HepG2 (cell line): ENCODE data around the gene DIAPH1. TPM values are rescaled to one million over a fixed set of nuclear protein-coding genes. Genes with fewer than 3 reads are reported as not detected.

ENCODE experiments used
- ATF6 ChIP-seq: sonication (generic); formaldehyde crosslinking; conservative IDR thresholded peaks from 2 replicates; pipeline ENCODE4 v1.4.0; 2020; ENCODE audit warnings: missing genetic modification reagents
- BRCA1 ChIP-seq: sonication (generic); formaldehyde crosslinking; IDR thresholded peaks from 2 replicates; pipeline ENCODE4 v1.4.0; 2020; ENCODE audit warnings: missing genetic modification reagents
- GTF2F1 ChIP-seq: fragments of 150-350 bp; IDR thresholded peaks from 2 replicates; pipeline ENCODE4 v1.6.1; 2014; ENCODE audit warnings: low read length
- MIER3 ChIP-seq: IDR thresholded peaks from 2 replicates; pipeline ENCODE4 v1.6.1; 2016; ENCODE audit warnings: missing compliant biosample characterization, borderline replicate concordance
- NR2F6 ChIP-seq, 2 experiments: IDR thresholded peaks; 2 replicates each; pipeline ENCODE4 v1.6.1; 2016; ENCODE audit warnings: antibody characterized with exemption in 1 of 2, mild to moderate bottlenecking in 1 of 2
- NR3C1 ChIP-seq: sonication (generic); formaldehyde crosslinking; IDR thresholded peaks from 2 replicates; pipeline ENCODE4 v1.4.0; 2020; ENCODE audit warnings: missing genetic modification reagents
- SRY ChIP-seq: sonication (generic); formaldehyde crosslinking; IDR thresholded peaks from 2 replicates; pipeline ENCODE4 v1.8.0; 2022; ENCODE audit warnings: mild to moderate bottlenecking, missing genetic modification reagents
- SYNCRIP ChIP-seq: fragments of 200-400 bp; formaldehyde crosslinking; IDR thresholded peaks from 2 replicates; pipeline ENCODE4 v1.6.1; 2018; ENCODE audit warnings: mild to moderate bottlenecking, low read depth, low read length; ENCODE audit not compliant: insufficient read depth
- ZBTB26 ChIP-seq: IDR thresholded peaks from 2 replicates; pipeline ENCODE4 v1.6.1; 2016; ENCODE audit warnings: missing compliant biosample characterization, missing genetic modification reagents, borderline replicate concordance
- ZFP91 ChIP-seq: sonication (generic); formaldehyde crosslinking; IDR thresholded peaks from 2 replicates; pipeline ENCODE4 v1.9.0; 2022; ENCODE audit warnings: missing genetic modification reagents, mild to moderate bottlenecking, borderline replicate concordance
- ZNF207 ChIP-seq: fragments of 450-650 bp; IDR thresholded peaks from 2 replicates; pipeline ENCODE4 v1.6.1; 2016; ENCODE audit warnings: antibody characterized with exemption, borderline replicate concordance
- ZNF629 ChIP-seq: sonication (generic); formaldehyde crosslinking; conservative IDR thresholded peaks from 2 replicates; pipeline ENCODE4 v1.5.0; 2020; ENCODE audit warnings: missing genetic modification reagents
- ZNF713 ChIP-seq: sonication (generic); formaldehyde crosslinking; IDR thresholded peaks from 2 replicates; pipeline ENCODE4 v1.4.0; 2020; ENCODE audit warnings: mild to moderate bottlenecking, missing genetic modification reagents
- polyA plus RNA-seq, 8 experiments: library from polyadenylated mRNA; depleted of rRNA in 3 of 8; stranded (reverse) in 7 of 8; unstranded in 1 of 8; fragments of >200 nt; fragmentation: Illumina TruSeq in 4 of 8; extraction: Trizol in 4 of 8; gene quantifications; 2 replicates each; pipeline versions ENCODE4 v1.2.1 to v1.2.3, GENCODE V29; 2011 to 2016; ENCODE audit warnings: low read depth in 4 of 8, missing spikeins in 1 of 8, mixed read lengths in 1 of 8; ENCODE audit not compliant: insufficient read depth in 1 of 8
- total RNA-seq, 5 experiments: library from RNA; depleted of rRNA; stranded (reverse); fragments of >200 nt; fragmentation: Illumina TruSeq; extraction: Trizol; gene quantifications; 2 replicates each; pipeline ENCODE4 v1.2.3, GENCODE V29; 2016; ENCODE audit warnings: low read depth in 1 of 5
- TF ChIP-seq, protein P1 (sequence below): sonication (generic); formaldehyde crosslinking; IDR thresholded peaks from 2 replicates; pipeline ENCODE4 v1.4.0; 2020; ENCODE audit warnings: mild to moderate bottlenecking, missing genetic modification reagents
- TF ChIP-seq, protein P2 (sequence below): sonication (generic); formaldehyde crosslinking; IDR thresholded peaks from 2 replicates; pipeline ENCODE4 v1.4.0; 2020; ENCODE audit warnings: mild to moderate bottlenecking, low read depth, missing genetic modification reagents
- TF ChIP-seq, protein P3 (sequence below): sonication (generic); formaldehyde crosslinking; IDR thresholded peaks from 2 replicates; pipeline ENCODE4 v1.5.1; 2020; ENCODE audit warnings: missing genetic modification reagents, mild to moderate bottlenecking, borderline replicate concordance
- TF ChIP-seq, protein P4 (sequence below): sonication (generic); formaldehyde crosslinking; IDR thresholded peaks from 2 replicates; pipeline ENCODE4 v1.4.0; 2020; ENCODE audit warnings: missing genetic modification reagents

DIAPH1 gene
- total and polyA plus RNA-seq, 2 of the 13 experiments (the other 11 are each of a cell fraction or from before 2014, with no cell fraction given), result 25.1 to 33.9 TPM

DNA sequence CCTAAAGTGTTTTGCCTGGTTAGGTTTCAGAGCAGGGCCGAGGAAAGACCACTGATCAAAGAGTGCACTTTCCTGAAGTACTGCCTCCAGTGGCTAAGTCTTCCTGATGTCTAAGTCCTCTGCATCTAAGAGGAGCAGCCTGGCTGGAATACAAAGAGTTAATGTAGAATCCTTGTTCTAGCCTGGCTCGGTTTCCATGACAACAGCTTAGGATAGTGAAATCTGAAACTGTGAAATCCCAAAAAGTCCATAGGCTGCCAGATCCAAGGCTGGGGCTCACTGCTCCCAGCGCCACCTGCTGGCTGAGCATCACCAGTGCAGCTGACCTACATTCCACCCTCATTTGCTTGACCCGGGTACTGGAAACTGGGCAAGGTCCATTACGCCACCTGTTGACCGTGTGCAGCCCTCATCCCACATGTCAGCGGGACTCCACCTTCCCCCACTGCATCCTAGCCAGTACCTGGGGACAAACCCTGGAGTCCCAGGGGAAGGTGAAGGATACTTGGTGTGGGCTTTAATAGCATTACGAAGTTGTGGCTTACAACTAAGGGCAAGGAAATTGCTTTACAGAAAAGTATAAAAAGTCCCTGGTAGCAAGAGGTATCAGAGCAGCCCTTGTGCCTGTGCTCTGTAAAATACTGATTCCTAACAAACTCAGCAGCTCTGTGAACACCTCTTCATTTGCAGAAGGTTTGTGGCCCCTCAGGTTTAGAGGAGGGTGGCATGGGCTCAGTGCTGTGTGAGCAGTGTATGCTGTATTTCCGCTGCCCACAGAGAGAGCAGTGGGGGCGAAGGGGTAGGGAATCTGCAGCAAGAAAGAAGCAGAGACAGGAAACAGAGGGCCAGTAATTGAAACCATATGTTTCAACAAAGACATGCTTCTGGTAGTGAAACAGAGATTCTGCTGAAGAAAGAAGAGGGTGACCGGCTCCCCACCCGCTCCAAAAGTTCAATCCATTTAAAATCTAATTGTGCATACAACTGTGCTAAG lies 93.9 kb downstream of the DIAPH1 start (continued):
- TF ChIP-seq, protein P1, sequence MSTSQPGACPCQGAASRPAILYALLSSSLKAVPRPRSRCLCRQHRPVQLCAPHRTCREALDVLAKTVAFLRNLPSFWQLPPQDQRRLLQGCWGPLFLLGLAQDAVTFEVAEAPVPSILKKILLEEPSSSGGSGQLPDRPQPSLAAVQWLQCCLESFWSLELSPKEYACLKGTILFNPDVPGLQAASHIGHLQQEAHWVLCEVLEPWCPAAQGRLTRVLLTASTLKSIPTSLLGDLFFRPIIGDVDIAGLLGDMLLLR (CRISPR knock-in tag), result no peak
- TF ChIP-seq ZNF629 (CRISPR knock-in tag) (no peak), SYNCRIP (no peak), BRCA1 (CRISPR knock-in tag) (no peak), MIER3 (peak; percentile 65; the same call in 1 of the 2 replicates), ZBTB26 (peak; percentile 68; the same call in 1 of the 2 replicates), NR2F6 (IDR thresholded peaks at IDR 0.05) (peak; percentile 37; the same call in 1 of the 2 replicates), NR2F6 (CRISPR knock-in tag; IDR thresholded peaks at IDR 0.05) (peak; percentile 79), GTF2F1 (no peak), ATF6 (CRISPR knock-in tag) (no peak), NR3C1 (no peak), ZFP91 (CRISPR knock-in tag) (peak; percentile 23), ZNF207 (no peak), ZNF713 (CRISPR knock-in tag) (no peak), SRY (CRISPR knock-in tag) (no peak)
- TF ChIP-seq, protein P2, sequence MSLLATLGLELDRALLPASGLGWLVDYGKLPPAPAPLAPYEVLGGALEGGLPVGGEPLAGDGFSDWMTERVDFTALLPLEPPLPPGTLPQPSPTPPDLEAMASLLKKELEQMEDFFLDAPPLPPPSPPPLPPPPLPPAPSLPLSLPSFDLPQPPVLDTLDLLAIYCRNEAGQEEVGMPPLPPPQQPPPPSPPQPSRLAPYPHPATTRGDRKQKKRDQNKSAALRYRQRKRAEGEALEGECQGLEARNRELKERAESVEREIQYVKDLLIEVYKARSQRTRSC (CRISPR knock-in tag), result no peak
- TF ChIP-seq, protein P3, sequence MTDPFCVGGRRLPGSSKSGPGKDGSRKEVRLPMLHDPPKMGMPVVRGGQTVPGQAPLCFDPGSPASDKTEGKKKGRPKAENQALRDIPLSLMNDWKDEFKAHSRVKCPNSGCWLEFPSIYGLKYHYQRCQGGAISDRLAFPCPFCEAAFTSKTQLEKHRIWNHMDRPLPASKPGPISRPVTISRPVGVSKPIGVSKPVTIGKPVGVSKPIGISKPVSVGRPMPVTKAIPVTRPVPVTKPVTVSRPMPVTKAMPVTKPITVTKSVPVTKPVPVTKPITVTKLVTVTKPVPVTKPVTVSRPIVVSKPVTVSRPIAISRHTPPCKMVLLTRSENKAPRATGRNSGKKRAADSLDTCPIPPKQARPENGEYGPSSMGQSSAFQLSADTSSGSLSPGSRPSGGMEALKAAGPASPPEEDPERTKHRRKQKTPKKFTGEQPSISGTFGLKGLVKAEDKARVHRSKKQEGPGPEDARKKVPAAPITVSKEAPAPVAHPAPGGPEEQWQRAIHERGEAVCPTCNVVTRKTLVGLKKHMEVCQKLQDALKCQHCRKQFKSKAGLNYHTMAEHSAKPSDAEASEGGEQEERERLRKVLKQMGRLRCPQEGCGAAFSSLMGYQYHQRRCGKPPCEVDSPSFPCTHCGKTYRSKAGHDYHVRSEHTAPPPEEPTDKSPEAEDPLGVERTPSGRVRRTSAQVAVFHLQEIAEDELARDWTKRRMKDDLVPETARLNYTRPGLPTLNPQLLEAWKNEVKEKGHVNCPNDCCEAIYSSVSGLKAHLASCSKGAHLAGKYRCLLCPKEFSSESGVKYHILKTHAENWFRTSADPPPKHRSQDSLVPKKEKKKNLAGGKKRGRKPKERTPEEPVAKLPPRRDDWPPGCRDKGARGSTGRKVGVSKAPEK (CRISPR knock-in tag), result no peak
- TF ChIP-seq, protein P4, sequence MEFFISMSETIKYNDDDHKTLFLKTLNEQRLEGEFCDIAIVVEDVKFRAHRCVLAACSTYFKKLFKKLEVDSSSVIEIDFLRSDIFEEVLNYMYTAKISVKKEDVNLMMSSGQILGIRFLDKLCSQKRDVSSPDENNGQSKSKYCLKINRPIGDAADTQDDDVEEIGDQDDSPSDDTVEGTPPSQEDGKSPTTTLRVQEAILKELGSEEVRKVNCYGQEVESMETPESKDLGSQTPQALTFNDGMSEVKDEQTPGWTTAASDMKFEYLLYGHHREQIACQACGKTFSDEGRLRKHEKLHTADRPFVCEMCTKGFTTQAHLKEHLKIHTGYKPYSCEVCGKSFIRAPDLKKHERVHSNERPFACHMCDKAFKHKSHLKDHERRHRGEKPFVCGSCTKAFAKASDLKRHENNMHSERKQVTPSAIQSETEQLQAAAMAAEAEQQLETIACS, result no peak
